Right lobe of liver (tissue), 4 donors: ENCODE data around the gene TMEM132D.

Experiments used
- POLR2A ChIP-seq: fragments of 450-650 bp; IDR thresholded peaks from one replicate; pipeline ENCODE4 v1.6.1; 2017; ENCODE audit warnings: antibody characterized with exemption, mild to moderate bottlenecking
- TF ChIP-seq, protein P1 (sequence below), 4 donors: fragments of 200-600 bp in 3 of 4; fragments of 450-650 bp in 1 of 4; IDR thresholded peaks; one replicate each; pipeline versions ENCODE4 v1.5.1 to v1.8.0; 2016 to 2022; ENCODE audit warnings: antibody characterized with exemption in 4 of 4, mild to moderate bottlenecking in 2 of 4
- donor health status: DM: no; HTN: no; CAD: no.
- donor health status: DM: no; HTN: no; CAD: no.
- donor health status: DM: no; HTN: yes; CAD: no.

DNA sequence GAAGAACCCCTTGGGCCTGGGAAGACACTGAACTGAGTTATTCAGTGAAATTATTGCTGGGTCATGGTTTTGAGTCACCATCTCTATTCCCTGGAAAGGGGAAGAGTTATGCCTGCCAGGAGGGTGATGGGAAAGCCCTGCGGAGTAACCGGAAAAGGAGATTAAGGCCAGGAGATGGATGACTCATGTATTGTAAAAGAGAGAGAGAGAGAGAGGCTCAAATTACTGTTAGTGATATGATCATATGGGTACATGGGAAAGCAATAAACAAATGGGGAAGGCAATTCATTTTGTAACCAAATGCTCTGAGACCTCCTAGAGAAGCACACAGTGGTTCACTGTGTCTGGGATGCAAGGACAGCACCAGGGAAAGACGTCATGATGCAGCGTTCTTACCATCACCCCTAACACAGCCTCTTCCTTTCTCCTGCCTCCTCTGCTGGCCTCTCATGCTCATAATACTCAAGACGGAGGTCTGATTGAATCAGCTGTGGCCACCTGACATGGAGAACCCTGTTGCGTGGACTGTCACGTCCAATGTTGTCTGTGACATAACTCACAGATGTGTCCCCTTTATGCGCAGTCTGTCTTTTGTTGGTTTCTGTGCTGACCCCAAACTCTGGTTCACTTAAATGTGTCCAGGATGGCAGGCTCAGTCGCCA is 243.7 kb downstream of the TMEM132D start:
- no peak for TF ChIP-seq POLR2A
- TF ChIP-seq, protein P1, sequence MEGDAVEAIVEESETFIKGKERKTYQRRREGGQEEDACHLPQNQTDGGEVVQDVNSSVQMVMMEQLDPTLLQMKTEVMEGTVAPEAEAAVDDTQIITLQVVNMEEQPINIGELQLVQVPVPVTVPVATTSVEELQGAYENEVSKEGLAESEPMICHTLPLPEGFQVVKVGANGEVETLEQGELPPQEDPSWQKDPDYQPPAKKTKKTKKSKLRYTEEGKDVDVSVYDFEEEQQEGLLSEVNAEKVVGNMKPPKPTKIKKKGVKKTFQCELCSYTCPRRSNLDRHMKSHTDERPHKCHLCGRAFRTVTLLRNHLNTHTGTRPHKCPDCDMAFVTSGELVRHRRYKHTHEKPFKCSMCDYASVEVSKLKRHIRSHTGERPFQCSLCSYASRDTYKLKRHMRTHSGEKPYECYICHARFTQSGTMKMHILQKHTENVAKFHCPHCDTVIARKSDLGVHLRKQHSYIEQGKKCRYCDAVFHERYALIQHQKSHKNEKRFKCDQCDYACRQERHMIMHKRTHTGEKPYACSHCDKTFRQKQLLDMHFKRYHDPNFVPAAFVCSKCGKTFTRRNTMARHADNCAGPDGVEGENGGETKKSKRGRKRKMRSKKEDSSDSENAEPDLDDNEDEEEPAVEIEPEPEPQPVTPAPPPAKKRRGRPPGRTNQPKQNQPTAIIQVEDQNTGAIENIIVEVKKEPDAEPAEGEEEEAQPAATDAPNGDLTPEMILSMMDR (IDR thresholded peaks at IDR 0.05): no peak
